ENCODE measurements around the gene KCTD20. TPM values are rescaled to one million over a fixed set of nuclear protein-coding genes. Genes with fewer than 3 reads are reported as not detected.

The KCTD20 gene
- polyA plus RNA-seq, 1 donor from 2014 or later = 32.4 TPM

DNA sequence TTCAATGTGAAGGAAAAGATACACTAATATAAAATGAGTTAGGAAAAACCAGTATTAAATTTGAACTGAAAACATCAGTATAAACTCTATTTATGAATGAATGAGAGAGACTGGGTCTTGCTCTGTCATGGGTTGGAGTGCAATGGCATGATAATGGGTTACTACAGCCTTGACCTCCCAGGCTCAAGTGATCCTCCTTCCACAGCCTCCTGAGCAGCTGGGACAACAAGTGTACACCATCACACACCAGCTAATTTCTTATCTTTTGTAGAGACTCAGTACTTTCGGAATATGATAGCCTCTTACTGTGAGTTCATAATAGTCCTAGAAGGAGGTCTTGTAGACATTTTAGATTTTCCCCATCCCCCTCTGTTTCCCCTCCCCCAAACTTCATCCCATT is 21.4 kb downstream of the KCTD20 start:
- Histone ChIP-seq H2AFZ (ENCODE audit: low read depth, low read length) (no peak overlapping the region), H3K36me3 (ENCODE audit: insufficient read depth, low read length) (peaks cover 3% of the 10 kb centered on the region), H3F3A (ENCODE audit: insufficient read depth, low read length, poor library complexity, severe bottlenecking) (no peaks in the 10 kb centered on the region), H3K9ac (ENCODE audit: low read length) (no peak overlapping the region), H3K9me3 (ENCODE audit: low read length) (no peaks in the 10 kb centered on the region), H4K20me1 (ENCODE audit: insufficient read depth) (no peaks in the 10 kb centered on the region), H3K4me2 (ENCODE audit: low read length) (no peak overlapping the region), H3K27me3 (ENCODE audit: insufficient read depth, low read depth, low read length) (no peaks in the 10 kb centered on the region), H3K27ac (ENCODE audit: low read length) (no peak overlapping the region), H3K9me2 (ENCODE audit: insufficient read depth, low read length) (no peaks in the 10 kb centered on the region), H3K4me3 (ENCODE audit: low read length) (no peak overlapping the region), H3K79me2 (replicated peaks; ENCODE audit: insufficient read depth, low read length) (peaks cover 18% of the 10 kb centered on the region)
- no peak for TF ChIP-seq EZH2 (IDR thresholded peaks at IDR 0.05; ENCODE audit: borderline replicate concordance, insufficient read depth, low read length, poor library complexity, severe bottlenecking)
- TF ChIP-seq MXI1 (conservative IDR thresholded peaks at IDR 0.05; ENCODE audit: poor library complexity, severe bottlenecking) = no peak
- TF ChIP-seq CTCF (IDR thresholded peaks at IDR 0.05; ENCODE audit: poor library complexity, severe bottlenecking) = no peak
- TF ChIP-seq POLR2AphosphoS5 (IDR thresholded peaks at IDR 0.05) = no peak
- TF ChIP-seq REST (IDR thresholded peaks at IDR 0.05; ENCODE audit: borderline replicate concordance) = no peak
- TF ChIP-seq EP300 (conservative IDR thresholded peaks at IDR 0.05; ENCODE audit: poor library complexity, severe bottlenecking) = no peak
- TF ChIP-seq RAD21 (conservative IDR thresholded peaks at IDR 0.05) = no peak
- TF ChIP-seq TAF1 (IDR thresholded peaks at IDR 0.05; ENCODE audit: low read depth) = no peak
- no peak for TF ChIP-seq SMC3 (conservative IDR thresholded peaks at IDR 0.05; ENCODE audit: poor library complexity)

GRCh38 chr6:36467625-36468024 is 24.8 kb downstream of the KCTD20 start:
- Histone ChIP-seq H3K9me3 (ENCODE audit: low read length) (no peaks in the 10 kb centered on the region), H3F3A (ENCODE audit: insufficient read depth, low read length, poor library complexity, severe bottlenecking) (no peaks in the 10 kb centered on the region), H3K4me3 (ENCODE audit: low read length) (no peak overlapping the region), H3K27me3 (ENCODE audit: insufficient read depth, low read depth, low read length) (no peaks in the 10 kb centered on the region), H3K9ac (ENCODE audit: low read length) (no peak overlapping the region), H3K79me2 (replicated peaks; ENCODE audit: insufficient read depth, low read length) (peaks cover 18% of the 10 kb centered on the region), H2AFZ (ENCODE audit: low read depth, low read length) (no peak overlapping the region), H3K36me3 (ENCODE audit: insufficient read depth, low read length) (peaks cover 7% of the 10 kb centered on the region), H3K27ac (ENCODE audit: low read length) (no peak overlapping the region), H3K4me2 (ENCODE audit: low read length) (no peak overlapping the region), H4K20me1 (ENCODE audit: insufficient read depth) (no peaks in the 10 kb centered on the region), H3K9me2 (ENCODE audit: insufficient read depth, low read length) (no peaks in the 10 kb centered on the region)
- TF ChIP-seq CTCF (IDR thresholded peaks at IDR 0.05; ENCODE audit: poor library complexity, severe bottlenecking) = no peak
- no peak for TF ChIP-seq REST (IDR thresholded peaks at IDR 0.05; ENCODE audit: borderline replicate concordance)
- no peak for TF ChIP-seq SMC3 (conservative IDR thresholded peaks at IDR 0.05; ENCODE audit: poor library complexity)
- TF ChIP-seq TAF1 (IDR thresholded peaks at IDR 0.05; ENCODE audit: low read depth) = no peak
- no peak for TF ChIP-seq RAD21 (conservative IDR thresholded peaks at IDR 0.05)
- no peak for TF ChIP-seq MXI1 (conservative IDR thresholded peaks at IDR 0.05; ENCODE audit: poor library complexity, severe bottlenecking)
- no peak for TF ChIP-seq EP300 (conservative IDR thresholded peaks at IDR 0.05; ENCODE audit: poor library complexity, severe bottlenecking)
- TF ChIP-seq POLR2AphosphoS5 (IDR thresholded peaks at IDR 0.05) = no peak
- no peak for TF ChIP-seq EZH2 (IDR thresholded peaks at IDR 0.05; ENCODE audit: borderline replicate concordance, insufficient read depth, low read length, poor library complexity, severe bottlenecking)
